Measurements from ENCODE around the gene BLVRB. TPM values are rescaled to one million over a fixed set of nuclear protein-coding genes. Genes with fewer than 3 reads are reported as not detected.

Gene BLVRB
- total and polyA plus RNA-seq, 10 of the 15 experiments (the other 5 are each of a cell fraction or from before 2014, with no cell fraction given): 6.3 to 53.3 (median 27.8) TPM

DNA sequence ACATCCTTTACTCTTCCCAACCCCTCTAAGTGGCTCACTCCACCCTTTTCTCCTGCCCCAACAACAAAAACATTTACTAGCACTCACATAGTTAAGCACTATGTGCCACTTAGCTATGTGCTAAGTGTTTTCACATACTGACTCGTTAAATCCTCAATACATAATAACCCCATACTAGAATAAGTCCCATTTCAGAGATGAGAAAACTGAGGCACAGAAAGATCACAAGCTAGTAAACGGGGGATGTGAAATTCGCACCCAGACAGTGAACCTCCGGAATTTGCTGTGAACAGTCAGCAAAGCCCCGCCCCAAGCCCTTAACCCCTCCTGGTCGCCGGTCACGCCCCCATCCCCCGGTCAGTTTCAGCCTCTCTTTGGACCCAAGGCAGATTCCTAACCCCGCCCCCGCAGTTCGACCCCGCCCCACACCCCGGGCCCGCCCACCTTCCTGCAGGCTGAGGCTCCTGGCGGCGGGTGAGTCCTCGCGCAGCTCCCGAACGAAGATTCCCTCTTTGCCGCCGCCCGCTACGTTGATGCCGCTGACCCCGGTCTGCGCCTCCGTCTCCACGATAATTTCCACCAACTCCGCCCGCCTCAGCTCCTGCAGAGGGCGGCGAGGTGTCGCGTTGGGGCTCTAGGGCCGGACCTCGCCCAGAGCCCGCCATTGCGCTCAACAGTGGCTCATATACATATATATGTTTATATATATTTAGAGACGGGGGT, 62.1 kb downstream of the BLVRB start:
- peaks cover 8% of the 10 kb centered on the region for H3K4me1 ChIP-seq (ENCODE audit: control insufficient read depth, insufficient read depth, low read length)
- SMC1A ChIA-PET (ENCODE audit: uncharacterized antibody, unreplicated experiment): interaction anchor here (0.6 to 2.9 kb wide), 8 partner anchors 12 to 352 kb away, joined by 3 to 13 read pairs (median 4); partner anchors contain the start of genes C19orf47 and PLD3
- intact Hi-C loops (cut with micrococcal nuclease; ENCODE audit: unreplicated experiment): loop anchor here (1.0 to 5.0 kb wide), 2 partner anchors 41 to 46 kb away; partner anchors contain the start of gene SERTAD3
- WGBS (ENCODE audit: insufficient coverage, insufficient replicate concordance, low lambda C conversion rate, missing lambda C conversion rate): 2% methylated on average over 41 of the region's 41 CpGs
- peak; percentile 96 for ATAC-seq
- CTCF ChIA-PET: interaction anchor here (1.0 to 2.1 kb wide), 9 partner anchors 14 to 98 kb away, joined by 3 to 15 read pairs (median 7); partner anchors contain the start of gene SERTAD1
- in situ Hi-C loops (cut with MboI): no loop called here
- H3K9ac ChIP-seq (ENCODE audit: control insufficient read depth, insufficient read depth, low read length): peak overlapping the region; percentile 53; the same call in 1 of the 2 replicates
- peak; percentile 61 for FAIRE-seq
- no peaks in the 10 kb centered on the region for H3K36me3 ChIP-seq (ENCODE audit: control insufficient read depth in 2 of 2, insufficient read depth in 2 of 2, low read length in 1 of 2)
- no peaks in the 10 kb centered on the region for H4K20me1 ChIP-seq (ENCODE audit: control insufficient read depth, insufficient read depth)
- H3K9me3 ChIP-seq (replicated peaks; ENCODE audit: control insufficient read depth, insufficient read depth, low read length): no peaks in the 10 kb centered on the region
- H2AFZ ChIP-seq (ENCODE audit: control insufficient read depth, low read depth, low read length): peak overlapping the region; percentile 91
- H3K27ac ChIP-seq (ENCODE audit: control insufficient read depth, insufficient read depth): peak overlapping the region; percentile 37; the same call in 1 of the 2 replicates
- RAD21 ChIA-PET (ENCODE audit: unreplicated experiment): interaction anchor here (1.0 to 2.0 kb wide), 6 partner anchors 21 to 98 kb away, joined by 3 to 13 read pairs (median 4); partner anchors contain the start of genes BLVRB, SERTAD1 and SERTAD3
- no TSS peak for BruUV-seq (replicated peaks)
- peak overlapping the region; percentile 86 for H3K4me2 ChIP-seq (ENCODE audit: control insufficient read depth, insufficient read depth)
- POLR2A ChIA-PET: interaction anchor here (0.5 to 2.3 kb wide), 13 partner anchors 9 to 179 kb away, joined by 3 to 15 read pairs (median 5); partner anchors contain the start of genes BLVRB, PRX and SERTAD1
- H3K4me3 ChIP-seq: peak overlapping the region; percentile 85
- H3K27me3 ChIP-seq (replicated peaks in 1 of 2; ENCODE audit: control insufficient read depth in 2 of 2, insufficient read depth in 2 of 2, low read length in 1 of 2): no peaks in the 10 kb centered on the region
- DNase-seq (ENCODE audit: low read depth, low spot score): peak; percentile 69
- no peaks in the 10 kb centered on the region for H3K79me2 ChIP-seq (ENCODE audit: control insufficient read depth, insufficient read depth, low read length)
- no peak for TF ChIP-seq ZBED1 (IDR thresholded peaks at IDR 0.05; ENCODE audit: borderline replicate concordance)
- TF ChIP-seq, protein P1, sequence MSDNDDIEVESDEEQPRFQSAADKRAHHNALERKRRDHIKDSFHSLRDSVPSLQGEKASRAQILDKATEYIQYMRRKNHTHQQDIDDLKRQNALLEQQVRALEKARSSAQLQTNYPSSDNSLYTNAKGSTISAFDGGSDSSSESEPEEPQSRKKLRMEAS (IDR thresholded peaks at IDR 0.05; ENCODE audit: low read depth, low read length): no peak
- TF ChIP-seq, protein P2, sequence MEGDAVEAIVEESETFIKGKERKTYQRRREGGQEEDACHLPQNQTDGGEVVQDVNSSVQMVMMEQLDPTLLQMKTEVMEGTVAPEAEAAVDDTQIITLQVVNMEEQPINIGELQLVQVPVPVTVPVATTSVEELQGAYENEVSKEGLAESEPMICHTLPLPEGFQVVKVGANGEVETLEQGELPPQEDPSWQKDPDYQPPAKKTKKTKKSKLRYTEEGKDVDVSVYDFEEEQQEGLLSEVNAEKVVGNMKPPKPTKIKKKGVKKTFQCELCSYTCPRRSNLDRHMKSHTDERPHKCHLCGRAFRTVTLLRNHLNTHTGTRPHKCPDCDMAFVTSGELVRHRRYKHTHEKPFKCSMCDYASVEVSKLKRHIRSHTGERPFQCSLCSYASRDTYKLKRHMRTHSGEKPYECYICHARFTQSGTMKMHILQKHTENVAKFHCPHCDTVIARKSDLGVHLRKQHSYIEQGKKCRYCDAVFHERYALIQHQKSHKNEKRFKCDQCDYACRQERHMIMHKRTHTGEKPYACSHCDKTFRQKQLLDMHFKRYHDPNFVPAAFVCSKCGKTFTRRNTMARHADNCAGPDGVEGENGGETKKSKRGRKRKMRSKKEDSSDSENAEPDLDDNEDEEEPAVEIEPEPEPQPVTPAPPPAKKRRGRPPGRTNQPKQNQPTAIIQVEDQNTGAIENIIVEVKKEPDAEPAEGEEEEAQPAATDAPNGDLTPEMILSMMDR (IDR thresholded peaks at IDR 0.05 in 2 of 3, conservative IDR thresholded peaks at IDR 0.05 in 1 of 3; ENCODE audit: control insufficient read depth in 2 of 3, extremely low read depth in 1 of 3, insufficient read depth in 1 of 3, low read depth in 3 of 3, low read length in 3 of 3): no peak
- peak; percentile 33 for TF ChIP-seq SP1 (IDR thresholded peaks at IDR 0.05; ENCODE audit: low read depth, low read length)
- TF ChIP-seq NFYA (IDR thresholded peaks at IDR 0.05; ENCODE audit: borderline replicate concordance, low read depth, low read length): no peak
- TF ChIP-seq ZNF207 (IDR thresholded peaks at IDR 0.05; ENCODE audit: borderline replicate concordance): no peak
- TF ChIP-seq NBN (IDR thresholded peaks at IDR 0.05): peak; percentile 18; the same call in 1 of the 2 replicates
- TF ChIP-seq SUZ12 (IDR thresholded peaks at IDR 0.05; ENCODE audit: unreplicated experiment): no peak
- no peak for TF ChIP-seq SIN3A (IDR thresholded peaks at IDR 0.05; ENCODE audit: low read depth, low read length)
- no peak for TF ChIP-seq CBFB (IDR thresholded peaks at IDR 0.05; ENCODE audit: low read depth)
- peak; percentile 74 for TF ChIP-seq YY1 (IDR thresholded peaks at IDR 0.05; ENCODE audit: low read depth, low read length)
- no peak for TF ChIP-seq RAD21 (IDR thresholded peaks at IDR 0.05; ENCODE audit: insufficient read depth, low read depth, low read length)
- no peak for TF ChIP-seq JUNB (IDR thresholded peaks at IDR 0.05)
- 0 out of 2 replicates have a peak, but pooled peaks have one; percentile 33 for TF ChIP-seq PAX5 (IDR thresholded peaks at IDR 0.05; ENCODE audit: borderline replicate concordance, low read depth, low read length)
- no peak for TF ChIP-seq SREBF2 (IDR thresholded peaks at IDR 0.05; ENCODE audit: low read length)
- no peak for TF ChIP-seq ESRRA (IDR thresholded peaks at IDR 0.05; ENCODE audit: low read length)
- TF ChIP-seq, protein P3, sequence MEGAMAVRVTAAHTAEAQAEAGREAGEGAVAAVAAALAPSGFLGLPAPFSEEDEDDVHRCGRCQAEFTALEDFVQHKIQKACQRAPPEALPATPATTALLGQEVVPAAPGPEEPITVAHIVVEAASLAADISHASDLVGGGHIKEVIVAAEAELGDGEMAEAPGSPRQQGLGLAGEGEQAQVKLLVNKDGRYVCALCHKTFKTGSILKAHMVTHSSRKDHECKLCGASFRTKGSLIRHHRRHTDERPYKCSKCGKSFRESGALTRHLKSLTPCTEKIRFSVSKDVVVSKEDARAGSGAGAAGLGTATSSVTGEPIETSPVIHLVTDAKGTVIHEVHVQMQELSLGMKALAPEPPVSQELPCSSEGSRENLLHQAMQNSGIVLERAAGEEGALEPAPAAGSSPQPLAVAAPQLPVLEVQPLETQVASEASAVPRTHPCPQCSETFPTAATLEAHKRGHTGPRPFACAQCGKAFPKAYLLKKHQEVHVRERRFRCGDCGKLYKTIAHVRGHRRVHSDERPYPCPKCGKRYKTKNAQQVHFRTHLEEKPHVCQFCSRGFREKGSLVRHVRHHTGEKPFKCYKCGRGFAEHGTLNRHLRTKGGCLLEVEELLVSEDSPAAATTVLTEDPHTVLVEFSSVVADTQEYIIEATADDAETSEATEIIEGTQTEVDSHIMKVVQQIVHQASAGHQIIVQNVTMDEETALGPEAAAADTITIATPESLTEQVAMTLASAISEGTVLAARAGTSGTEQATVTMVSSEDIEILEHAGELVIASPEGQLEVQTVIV (IDR thresholded peaks at IDR 0.05; ENCODE audit: borderline replicate concordance, partially characterized antibody): no peak
- TF ChIP-seq, protein P4, sequence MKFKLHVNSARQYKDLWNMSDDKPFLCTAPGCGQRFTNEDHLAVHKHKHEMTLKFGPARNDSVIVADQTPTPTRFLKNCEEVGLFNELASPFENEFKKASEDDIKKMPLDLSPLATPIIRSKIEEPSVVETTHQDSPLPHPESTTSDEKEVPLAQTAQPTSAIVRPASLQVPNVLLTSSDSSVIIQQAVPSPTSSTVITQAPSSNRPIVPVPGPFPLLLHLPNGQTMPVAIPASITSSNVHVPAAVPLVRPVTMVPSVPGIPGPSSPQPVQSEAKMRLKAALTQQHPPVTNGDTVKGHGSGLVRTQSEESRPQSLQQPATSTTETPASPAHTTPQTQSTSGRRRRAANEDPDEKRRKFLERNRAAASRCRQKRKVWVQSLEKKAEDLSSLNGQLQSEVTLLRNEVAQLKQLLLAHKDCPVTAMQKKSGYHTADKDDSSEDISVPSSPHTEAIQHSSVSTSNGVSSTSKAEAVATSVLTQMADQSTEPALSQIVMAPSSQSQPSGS (IDR thresholded peaks at IDR 0.05; ENCODE audit: low read length): no peak

All from GM12878 (cell line).